ENCODE measurements around the gene CEP112. TPM values are rescaled to one million over a fixed set of nuclear protein-coding genes. Genes with fewer than 3 reads are reported as not detected.

Gene CEP112
- total and polyA plus RNA-seq, 2 of the 8 experiments (the other 6 are each of a cell fraction or from before 2014, with no cell fraction given), result 0.62 to 3.1 TPM

DNA sequence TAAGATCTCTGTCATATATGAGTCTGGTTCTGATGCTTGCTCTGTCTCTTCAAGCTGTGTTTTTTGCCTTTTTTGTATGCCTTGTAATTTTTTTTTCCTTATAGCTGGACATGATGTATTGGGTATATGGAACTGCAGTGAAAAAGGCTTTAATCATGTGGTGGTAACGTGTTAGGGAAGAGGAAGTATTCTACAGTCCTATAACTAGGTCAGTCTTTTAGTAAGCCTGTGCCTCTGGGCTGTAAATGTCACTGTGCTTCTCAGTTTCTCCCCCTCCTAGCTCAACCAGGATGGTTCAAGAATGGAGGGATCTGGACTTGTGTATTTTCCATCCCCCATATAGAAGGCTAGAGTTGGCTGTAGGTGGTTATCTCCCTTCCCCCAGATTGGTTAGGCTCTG lies 428.1 kb downstream of the CEP112 start (continued):
- TF ChIP-seq, protein P1, sequence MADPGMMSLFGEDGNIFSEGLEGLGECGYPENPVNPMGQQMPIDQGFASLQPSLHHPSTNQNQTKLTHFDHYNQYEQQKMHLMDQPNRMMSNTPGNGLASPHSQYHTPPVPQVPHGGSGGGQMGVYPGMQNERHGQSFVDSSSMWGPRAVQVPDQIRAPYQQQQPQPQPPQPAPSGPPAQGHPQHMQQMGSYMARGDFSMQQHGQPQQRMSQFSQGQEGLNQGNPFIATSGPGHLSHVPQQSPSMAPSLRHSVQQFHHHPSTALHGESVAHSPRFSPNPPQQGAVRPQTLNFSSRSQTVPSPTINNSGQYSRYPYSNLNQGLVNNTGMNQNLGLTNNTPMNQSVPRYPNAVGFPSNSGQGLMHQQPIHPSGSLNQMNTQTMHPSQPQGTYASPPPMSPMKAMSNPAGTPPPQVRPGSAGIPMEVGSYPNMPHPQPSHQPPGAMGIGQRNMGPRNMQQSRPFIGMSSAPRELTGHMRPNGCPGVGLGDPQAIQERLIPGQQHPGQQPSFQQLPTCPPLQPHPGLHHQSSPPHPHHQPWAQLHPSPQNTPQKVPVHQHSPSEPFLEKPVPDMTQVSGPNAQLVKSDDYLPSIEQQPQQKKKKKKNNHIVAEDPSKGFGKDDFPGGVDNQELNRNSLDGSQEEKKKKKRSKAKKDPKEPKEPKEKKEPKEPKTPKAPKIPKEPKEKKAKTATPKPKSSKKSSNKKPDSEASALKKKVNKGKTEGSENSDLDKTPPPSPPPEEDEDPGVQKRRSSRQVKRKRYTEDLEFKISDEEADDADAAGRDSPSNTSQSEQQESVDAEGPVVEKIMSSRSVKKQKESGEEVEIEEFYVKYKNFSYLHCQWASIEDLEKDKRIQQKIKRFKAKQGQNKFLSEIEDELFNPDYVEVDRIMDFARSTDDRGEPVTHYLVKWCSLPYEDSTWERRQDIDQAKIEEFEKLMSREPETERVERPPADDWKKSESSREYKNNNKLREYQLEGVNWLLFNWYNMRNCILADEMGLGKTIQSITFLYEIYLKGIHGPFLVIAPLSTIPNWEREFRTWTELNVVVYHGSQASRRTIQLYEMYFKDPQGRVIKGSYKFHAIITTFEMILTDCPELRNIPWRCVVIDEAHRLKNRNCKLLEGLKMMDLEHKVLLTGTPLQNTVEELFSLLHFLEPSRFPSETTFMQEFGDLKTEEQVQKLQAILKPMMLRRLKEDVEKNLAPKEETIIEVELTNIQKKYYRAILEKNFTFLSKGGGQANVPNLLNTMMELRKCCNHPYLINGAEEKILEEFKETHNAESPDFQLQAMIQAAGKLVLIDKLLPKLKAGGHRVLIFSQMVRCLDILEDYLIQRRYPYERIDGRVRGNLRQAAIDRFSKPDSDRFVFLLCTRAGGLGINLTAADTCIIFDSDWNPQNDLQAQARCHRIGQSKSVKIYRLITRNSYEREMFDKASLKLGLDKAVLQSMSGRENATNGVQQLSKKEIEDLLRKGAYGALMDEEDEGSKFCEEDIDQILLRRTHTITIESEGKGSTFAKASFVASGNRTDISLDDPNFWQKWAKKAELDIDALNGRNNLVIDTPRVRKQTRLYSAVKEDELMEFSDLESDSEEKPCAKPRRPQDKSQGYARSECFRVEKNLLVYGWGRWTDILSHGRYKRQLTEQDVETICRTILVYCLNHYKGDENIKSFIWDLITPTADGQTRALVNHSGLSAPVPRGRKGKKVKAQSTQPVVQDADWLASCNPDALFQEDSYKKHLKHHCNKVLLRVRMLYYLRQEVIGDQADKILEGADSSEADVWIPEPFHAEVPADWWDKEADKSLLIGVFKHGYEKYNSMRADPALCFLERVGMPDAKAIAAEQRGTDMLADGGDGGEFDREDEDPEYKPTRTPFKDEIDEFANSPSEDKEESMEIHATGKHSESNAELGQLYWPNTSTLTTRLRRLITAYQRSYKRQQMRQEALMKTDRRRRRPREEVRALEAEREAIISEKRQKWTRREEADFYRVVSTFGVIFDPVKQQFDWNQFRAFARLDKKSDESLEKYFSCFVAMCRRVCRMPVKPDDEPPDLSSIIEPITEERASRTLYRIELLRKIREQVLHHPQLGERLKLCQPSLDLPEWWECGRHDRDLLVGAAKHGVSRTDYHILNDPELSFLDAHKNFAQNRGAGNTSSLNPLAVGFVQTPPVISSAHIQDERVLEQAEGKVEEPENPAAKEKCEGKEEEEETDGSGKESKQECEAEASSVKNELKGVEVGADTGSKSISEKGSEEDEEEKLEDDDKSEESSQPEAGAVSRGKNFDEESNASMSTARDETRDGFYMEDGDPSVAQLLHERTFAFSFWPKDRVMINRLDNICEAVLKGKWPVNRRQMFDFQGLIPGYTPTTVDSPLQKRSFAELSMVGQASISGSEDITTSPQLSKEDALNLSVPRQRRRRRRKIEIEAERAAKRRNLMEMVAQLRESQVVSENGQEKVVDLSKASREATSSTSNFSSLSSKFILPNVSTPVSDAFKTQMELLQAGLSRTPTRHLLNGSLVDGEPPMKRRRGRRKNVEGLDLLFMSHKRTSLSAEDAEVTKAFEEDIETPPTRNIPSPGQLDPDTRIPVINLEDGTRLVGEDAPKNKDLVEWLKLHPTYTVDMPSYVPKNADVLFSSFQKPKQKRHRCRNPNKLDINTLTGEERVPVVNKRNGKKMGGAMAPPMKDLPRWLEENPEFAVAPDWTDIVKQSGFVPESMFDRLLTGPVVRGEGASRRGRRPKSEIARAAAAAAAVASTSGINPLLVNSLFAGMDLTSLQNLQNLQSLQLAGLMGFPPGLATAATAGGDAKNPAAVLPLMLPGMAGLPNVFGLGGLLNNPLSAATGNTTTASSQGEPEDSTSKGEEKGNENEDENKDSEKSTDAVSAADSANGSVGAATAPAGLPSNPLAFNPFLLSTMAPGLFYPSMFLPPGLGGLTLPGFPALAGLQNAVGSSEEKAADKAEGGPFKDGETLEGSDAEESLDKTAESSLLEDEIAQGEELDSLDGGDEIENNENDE (IDR thresholded peaks at IDR 0.05; ENCODE audit: insufficient replicate concordance, low read length), result no peak
- TF ChIP-seq PHF8 (conservative IDR thresholded peaks at IDR 0.05; ENCODE audit: low read depth, low read length), result no peak
- no peak for TF ChIP-seq RXRA (IDR thresholded peaks at IDR 0.05; ENCODE audit: insufficient read depth, low read depth, low read length)

Data from H1 (cell line).